Esophagus muscularis mucosa (tissue), 4 donors: Measurements from ENCODE around the gene KRTAP19-8. TPM values are rescaled to one million over a fixed set of nuclear protein-coding genes. Genes with fewer than 3 reads are reported as not detected.

Experiments used
- DNase-seq: peaks from one replicate; pipeline ENCODE4 v3.0.0-alpha.2; 2017; ENCODE audit errors: extremely low spot score
- H3K27ac ChIP-seq, 4 donors: fragments of 200-600 bp; sonication (generic); replicated peaks in 1 of 4; 1 replicate in 3 of 4; 2 replicates in 1 of 4; pipeline ENCODE4 v1.5.1; 2016 to 2019; ENCODE audit warnings: mild to moderate bottlenecking in 1 of 4
- H3K27me3 ChIP-seq, 4 donors: fragments of 200-600 bp; sonication (generic); one replicate each; pipeline versions ENCODE4 v1.5.1 to v1.6.0; 2016 to 2019
- H3K36me3 ChIP-seq, 4 donors: fragments of 200-600 bp; sonication (generic); one replicate each; pipeline ENCODE4 v1.5.1; 2016 to 2019
- H3K4me1 ChIP-seq, 4 donors: fragments of 200-600 bp; sonication (generic); one replicate each; pipeline ENCODE4 v1.5.1; 2016 to 2019
- H3K4me3 ChIP-seq, 4 donors: fragments of 200-600 bp; sonication (generic); 1 replicate in 2 of 4; 2 replicates in 2 of 4; pipeline ENCODE4 v1.5.1; 2016 to 2019; ENCODE audit warnings: mild to moderate bottlenecking in 4 of 4, moderate library complexity in 1 of 4
- H3K9me3 ChIP-seq, 4 donors: fragments of 200-600 bp; sonication (generic); 1 replicate in 3 of 4; 2 replicates in 1 of 4; pipeline ENCODE4 v1.5.1; 2016 to 2019
- EP300 ChIP-seq: sonication (generic); formaldehyde crosslinking; IDR thresholded peaks from one replicate; pipeline ENCODE4 v1.6.1; 2017; ENCODE audit warnings: antibody characterized with exemption
- POLR2A ChIP-seq: fragments of 450-650 bp; IDR thresholded peaks from one replicate; pipeline ENCODE4 v1.6.1; 2017; ENCODE audit warnings: antibody characterized with exemption, moderate library complexity, mild to moderate bottlenecking, low read depth
- POLR2AphosphoS5 ChIP-seq, 2 donors: sonication (generic); formaldehyde crosslinking; IDR thresholded peaks; one replicate each; pipeline ENCODE4 v1.6.1; 2017; ENCODE audit warnings: antibody characterized with exemption in 2 of 2
- WGBS: methylation state at CpG from one replicate; pipeline ENCODE4 v1.1.5; 2018; 5-methylcytosine and 5-hydroxymethylcytosine counted together
- intact Hi-C: fragments of 100-400 bp; cut with DNase I; formaldehyde crosslinking; loops from one replicate; pipeline ENCODE4 v1.15.1; 2023
- total RNA-seq, 4 donors: library from RNA; depleted of rRNA; stranded (reverse); fragments of >200 nt; gene quantifications; one replicate each; pipeline versions ENCODE4 v1.1.0 to v1.2.1, GENCODE V29; 2016
- TF ChIP-seq, protein P1 (sequence below), 3 experiments: fragments of 200-600 bp in 2 of 3; fragments of 450-650 bp in 1 of 3; sonication (generic) in 2 of 3; IDR thresholded peaks; one replicate each; pipeline ENCODE4 v1.5.1; 2017 to 2019; ENCODE audit warnings: antibody characterized with exemption in 3 of 3, mild to moderate bottlenecking in 2 of 3, moderate library complexity in 1 of 3

Gene KRTAP19-8
- total RNA-seq, 4 donors from 2014 or later = not detected

DNA sequence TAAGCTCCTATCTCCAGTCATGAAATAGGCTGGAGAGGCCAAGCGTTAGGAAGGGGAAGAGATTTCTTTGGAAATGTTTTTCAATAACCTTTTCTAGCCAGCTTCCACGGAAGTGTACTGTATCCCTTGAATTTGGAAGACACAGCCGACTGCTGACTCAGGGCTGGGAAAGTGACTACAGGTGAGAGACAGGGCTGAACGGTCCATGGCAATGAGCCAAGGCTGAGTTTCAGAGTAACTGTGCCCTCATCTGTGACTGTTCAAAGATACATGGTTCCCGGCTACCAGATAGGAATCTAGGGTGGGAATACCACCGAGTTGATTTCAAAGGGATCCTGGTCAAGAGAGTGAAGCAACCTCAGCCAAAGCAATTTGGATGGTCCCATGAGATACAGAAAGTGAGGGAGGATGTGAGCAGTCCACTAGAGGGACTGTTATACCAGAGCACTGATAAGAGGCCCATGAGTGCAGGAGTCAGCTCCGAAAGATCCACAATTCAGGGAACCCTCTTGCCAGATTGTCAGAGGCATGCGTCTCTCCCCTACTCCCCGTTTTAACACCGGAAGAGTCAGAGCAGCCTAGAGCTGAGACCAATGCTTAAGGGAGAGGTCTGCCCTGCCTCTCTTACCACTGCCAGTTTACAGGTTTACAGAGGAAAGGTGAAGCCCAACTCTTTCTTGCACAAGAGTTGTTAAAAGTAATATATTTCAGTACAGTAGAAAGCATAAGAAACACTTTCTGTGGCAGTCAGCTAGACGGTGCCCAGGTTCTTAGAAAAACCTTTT lies 3.2 kb upstream of the KRTAP19-8 start:
- Histone ChIP-seq H3K27ac (no peak overlapping the region), H3K27me3 (no peaks in the 10 kb centered on the region), H3K4me1 (no peaks in the 10 kb centered on the region), H3K36me3 (no peaks in the 10 kb centered on the region), H3K9me3 (no peaks in the 10 kb centered on the region), H3K4me3 (no peak overlapping the region)
- DNase-seq = no peak
- intact Hi-C loops = no loop called here
- WGBS = 75% methylated on average over 11 of the region's 11 CpGs
- TF ChIP-seq POLR2AphosphoS5 (IDR thresholded peaks at IDR 0.05) (no peak), EP300 (no peak), POLR2A (no peak)
- TF ChIP-seq, protein P1, sequence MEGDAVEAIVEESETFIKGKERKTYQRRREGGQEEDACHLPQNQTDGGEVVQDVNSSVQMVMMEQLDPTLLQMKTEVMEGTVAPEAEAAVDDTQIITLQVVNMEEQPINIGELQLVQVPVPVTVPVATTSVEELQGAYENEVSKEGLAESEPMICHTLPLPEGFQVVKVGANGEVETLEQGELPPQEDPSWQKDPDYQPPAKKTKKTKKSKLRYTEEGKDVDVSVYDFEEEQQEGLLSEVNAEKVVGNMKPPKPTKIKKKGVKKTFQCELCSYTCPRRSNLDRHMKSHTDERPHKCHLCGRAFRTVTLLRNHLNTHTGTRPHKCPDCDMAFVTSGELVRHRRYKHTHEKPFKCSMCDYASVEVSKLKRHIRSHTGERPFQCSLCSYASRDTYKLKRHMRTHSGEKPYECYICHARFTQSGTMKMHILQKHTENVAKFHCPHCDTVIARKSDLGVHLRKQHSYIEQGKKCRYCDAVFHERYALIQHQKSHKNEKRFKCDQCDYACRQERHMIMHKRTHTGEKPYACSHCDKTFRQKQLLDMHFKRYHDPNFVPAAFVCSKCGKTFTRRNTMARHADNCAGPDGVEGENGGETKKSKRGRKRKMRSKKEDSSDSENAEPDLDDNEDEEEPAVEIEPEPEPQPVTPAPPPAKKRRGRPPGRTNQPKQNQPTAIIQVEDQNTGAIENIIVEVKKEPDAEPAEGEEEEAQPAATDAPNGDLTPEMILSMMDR (IDR thresholded peaks at IDR 0.05) = no peak

GRCh38 chr21:31034378-31034777 lies 3.9 kb downstream of the KRTAP19-8 start:
- no peak overlapping the region for H3K27ac ChIP-seq
- DNase-seq = no peak
- intact Hi-C loops = no loop called here
- H3K27me3 ChIP-seq = no peaks in the 10 kb centered on the region
- no peak overlapping the region for H3K4me3 ChIP-seq
- H3K9me3 ChIP-seq = peaks cover 0 to 8% (median 0%) of the 10 kb centered on the region in 4 donors
- TF ChIP-seq, protein P1 (IDR thresholded peaks at IDR 0.05) = no peak
- TF ChIP-seq EP300 = no peak
- no peak for TF ChIP-seq POLR2A
- TF ChIP-seq POLR2AphosphoS5 (IDR thresholded peaks at IDR 0.05) = no peak
- no peaks in the 10 kb centered on the region for H3K4me1 ChIP-seq
- H3K36me3 ChIP-seq = no peaks in the 10 kb centered on the region

DNA sequence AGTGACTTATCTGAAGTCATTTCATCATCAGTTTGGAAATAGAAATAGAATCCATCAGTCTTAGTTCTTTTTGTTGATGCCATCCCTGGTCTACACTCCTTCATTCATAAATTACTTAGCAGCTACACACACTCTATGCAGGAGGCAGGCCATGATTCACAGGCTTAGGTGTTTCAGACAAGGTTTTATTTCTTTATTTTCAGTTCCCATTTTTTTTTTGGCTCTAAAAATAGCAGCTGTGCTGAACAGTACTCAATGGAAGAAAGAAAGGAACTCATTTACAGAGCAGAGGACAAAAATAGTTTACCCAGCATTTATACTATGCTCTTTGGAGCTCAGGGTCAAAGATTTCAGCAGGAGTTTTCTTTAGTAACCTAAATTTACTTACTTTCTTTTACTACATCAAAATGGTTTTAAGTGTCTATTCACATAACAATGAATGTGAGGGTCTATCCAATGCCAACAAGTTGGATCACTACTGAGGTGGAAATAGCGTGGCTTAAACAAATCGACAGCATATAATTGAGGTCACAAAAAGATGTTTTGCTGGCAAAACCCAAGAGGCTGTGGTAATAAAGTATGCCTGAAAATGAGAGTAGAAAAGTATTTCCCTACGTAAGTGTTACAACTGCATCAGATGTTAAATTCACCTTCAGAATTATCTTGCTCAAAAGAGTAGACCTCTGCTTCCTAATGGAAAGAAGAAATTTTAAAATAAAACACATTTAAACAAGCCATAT lies 7.7 kb downstream of the KRTAP19-8 start:
- Histone ChIP-seq H3K27ac (no peak overlapping the region), H3K36me3 (no peaks in the 10 kb centered on the region), H3K9me3 (peaks cover 0 to 8% (median 0%) of the 10 kb centered on the region in 4 donors), H3K4me3 (no peak overlapping the region), H3K27me3 (no peaks in the 10 kb centered on the region), H3K4me1 (no peaks in the 10 kb centered on the region)
- no peak for DNase-seq
- TF ChIP-seq, protein P1 (IDR thresholded peaks at IDR 0.05) = no peak
- TF ChIP-seq POLR2AphosphoS5 (IDR thresholded peaks at IDR 0.05) (no peak), POLR2A (no peak), EP300 (no peak)
- intact Hi-C loops = no loop called here
- 79% methylated on average over 3 of the region's 3 CpGs for WGBS

- no peaks in the 10 kb centered on the region for H3K27me3 ChIP-seq
- TF ChIP-seq POLR2A = no peak
- TF ChIP-seq EP300 = no peak
- TF ChIP-seq, protein P1 (IDR thresholded peaks at IDR 0.05) = no peak
- TF ChIP-seq POLR2AphosphoS5 (IDR thresholded peaks at IDR 0.05) = no peak
- no peak overlapping the region for H3K27ac ChIP-seq
- WGBS = 64% methylated on average over 3 of the region's 3 CpGs
- H3K4me1 ChIP-seq = no peaks in the 10 kb centered on the region
- intact Hi-C loops = no loop called here
- DNase-seq = no peak
- no peaks in the 10 kb centered on the region for H3K36me3 ChIP-seq
- H3K9me3 ChIP-seq = no peaks in the 10 kb centered on the region
- no peak overlapping the region for H3K4me3 ChIP-seq
Observed at GRCh38 chr21:31023680-31024079, 14.6 kb downstream of the KRTAP19-8 start.
